ENCODE data around the gene RBMS3.

The RBMS3 gene

DNA sequence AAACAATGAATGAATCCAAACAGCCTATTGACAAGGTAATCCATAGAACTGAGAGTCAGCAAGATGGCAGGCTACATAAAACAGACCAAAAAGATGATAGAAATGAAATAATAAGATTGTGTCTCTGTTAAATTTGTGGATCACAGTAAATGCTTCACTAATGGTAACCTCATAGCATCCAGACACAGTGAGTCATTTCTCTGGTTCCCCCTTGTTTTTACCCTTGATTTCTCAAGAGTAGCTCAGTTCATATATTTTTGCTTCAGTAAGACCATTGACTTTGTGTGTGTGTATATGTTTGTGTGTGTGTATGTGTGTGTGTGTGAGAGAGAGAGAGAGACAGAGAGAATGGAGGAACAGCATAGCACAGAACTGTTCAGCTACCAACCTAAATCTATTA lies 546.9 kb downstream of the RBMS3 start:
- DNase-seq, result no peak

DNA sequence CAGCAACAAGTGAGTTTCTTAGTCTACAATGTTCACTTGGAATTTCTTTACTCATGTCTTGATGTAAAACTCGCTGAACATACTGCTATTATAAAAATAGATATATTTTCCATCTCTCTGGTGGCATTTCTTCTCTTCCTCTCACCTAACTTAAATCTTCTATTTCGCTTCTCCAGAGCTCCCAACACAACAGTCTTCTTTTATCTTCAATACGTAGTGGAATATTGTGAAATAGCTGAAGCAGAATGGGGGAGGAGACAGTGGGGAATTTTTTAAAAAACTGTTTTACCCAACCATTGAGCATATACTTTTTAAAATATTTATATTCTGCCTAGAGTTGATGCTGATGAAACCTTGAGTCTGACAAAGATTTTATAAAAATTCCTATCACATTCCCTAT lies 548.5 kb downstream of the RBMS3 start:
- DNase-seq, result no peak

DNA sequence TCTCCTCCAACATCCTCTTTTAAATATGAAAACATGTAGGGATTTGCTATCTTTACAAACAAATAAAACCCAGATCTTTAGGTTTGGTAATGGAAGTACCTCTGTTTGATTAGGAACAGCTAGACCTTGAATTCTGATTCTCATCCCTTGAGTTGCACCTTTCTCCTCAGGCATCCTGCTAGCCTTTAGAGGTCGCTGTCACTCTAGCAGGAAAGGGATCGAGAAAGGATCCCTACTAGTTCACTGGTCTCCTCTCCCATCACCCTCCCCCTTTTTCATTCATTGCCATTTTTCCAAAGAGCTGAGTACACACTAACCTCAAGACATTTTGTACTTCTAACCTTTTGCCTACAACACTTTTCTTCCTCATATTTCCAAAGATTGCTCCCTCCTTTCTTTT lies 569.8 kb downstream of the RBMS3 start:
- no peak for DNase-seq

DNA sequence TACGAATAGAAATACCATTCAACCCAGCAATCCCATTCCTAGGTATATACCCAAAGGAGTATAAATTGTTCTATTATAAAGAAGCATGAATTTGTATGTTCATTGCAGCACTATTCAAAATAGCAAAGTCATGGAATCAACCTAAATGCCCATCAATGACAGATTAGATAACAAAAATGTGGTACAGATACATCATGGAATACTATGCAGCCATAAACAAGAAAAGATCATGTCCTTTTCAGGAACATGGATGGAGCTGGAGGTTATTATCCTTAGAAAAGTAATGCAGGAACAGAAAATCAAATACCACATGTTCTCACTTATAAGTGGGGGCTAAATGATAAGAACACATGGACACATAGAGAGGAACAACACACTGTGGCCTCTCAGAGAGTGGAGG lies 571.9 kb downstream of the RBMS3 start:
- DNase-seq, result no peak

DNA sequence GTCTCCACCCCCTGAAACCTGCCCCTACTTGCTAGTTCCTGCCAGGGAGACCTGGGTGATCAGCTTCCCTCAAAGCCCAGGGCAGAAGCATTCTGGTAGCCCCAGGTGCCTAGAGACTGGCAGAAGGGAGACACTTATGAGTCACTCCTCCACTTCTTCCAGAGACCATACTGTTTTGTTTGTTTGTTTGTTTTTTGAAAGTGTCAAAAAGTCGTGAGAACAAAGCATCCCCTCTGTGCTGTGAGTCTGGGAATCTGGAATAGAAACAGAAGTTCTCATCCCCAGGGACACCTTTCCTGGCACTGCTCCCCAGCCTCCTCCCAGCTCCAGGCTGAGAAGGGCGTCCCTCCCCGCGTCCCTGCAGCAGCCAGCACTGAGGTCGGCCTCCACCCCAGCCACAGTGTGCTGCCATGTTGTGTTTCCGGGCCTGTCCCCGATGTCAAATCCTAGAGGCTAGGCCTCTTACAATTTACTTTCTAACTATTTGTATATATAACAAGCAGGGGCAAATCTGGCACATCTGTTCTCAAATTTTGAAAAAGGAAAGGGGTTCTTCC lies 573.0 kb downstream of the RBMS3 start:
- DNase-seq, result no peak

DNA sequence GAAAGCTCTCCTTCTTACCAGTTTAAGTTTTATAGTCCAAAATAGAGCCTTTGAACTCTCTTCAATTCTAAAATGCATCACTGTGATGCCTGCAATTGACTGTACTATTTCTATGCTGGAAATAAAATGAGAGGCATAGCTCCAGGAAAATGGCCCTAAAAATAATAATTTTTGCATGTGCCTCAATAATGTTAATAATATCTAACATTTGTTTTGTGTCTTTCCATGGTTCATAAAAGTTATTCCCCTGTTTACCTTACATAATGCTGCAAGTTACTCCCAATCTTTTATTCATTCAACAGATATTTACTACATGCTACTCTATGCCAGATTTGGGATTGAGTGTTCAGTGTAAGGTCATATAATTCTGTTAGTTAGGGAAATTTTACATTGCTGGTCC lies 574.0 kb downstream of the RBMS3 start:
- no peak for DNase-seq

DNA sequence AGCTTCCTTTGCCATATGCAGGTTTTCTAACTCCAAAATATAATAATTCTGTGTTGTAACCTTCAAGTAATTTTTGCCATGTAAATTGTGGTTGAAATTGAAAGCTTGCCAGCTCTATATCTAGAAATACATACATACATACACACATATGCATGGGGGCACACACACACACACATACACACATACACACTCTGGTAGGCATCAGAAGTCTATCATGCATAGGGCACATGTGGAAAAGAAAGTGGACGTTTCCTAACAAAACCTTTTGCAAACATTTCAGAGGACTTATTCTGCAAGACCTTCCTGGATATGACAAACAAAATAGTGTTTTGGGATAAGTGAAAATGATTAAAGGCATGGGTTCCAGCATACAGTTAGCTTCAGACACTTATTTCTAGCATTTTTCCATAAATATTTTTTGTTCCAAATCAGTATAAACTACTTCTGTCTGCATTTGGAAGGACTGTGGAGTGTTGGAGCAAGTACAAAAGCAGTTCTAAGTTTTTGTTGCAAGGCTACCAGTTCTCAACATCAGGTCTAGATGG lies 578.9 kb downstream of the RBMS3 start:
- no peak for DNase-seq

DNA sequence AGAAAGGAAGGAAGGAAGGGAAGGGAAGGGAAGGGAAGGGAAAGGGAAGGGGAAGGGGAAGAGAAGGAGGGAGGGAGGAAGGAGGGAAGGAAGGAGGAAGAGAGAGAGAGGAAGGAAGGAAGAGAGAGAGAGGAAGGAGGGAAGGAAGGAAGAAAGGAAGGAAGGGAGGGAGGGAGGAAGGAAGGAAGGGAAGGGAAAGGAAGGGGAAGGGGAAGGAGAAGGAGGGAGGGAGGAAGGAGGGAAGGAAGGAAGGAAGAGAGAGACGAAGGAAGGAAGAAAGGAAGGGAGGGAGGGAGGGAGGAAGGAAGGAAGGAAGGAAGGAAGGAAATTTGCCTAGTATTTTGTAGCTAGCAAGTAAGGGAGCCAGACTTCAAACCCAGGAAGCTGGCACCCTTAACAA lies 583.9 kb downstream of the RBMS3 start:
- no peak for DNase-seq

DNA sequence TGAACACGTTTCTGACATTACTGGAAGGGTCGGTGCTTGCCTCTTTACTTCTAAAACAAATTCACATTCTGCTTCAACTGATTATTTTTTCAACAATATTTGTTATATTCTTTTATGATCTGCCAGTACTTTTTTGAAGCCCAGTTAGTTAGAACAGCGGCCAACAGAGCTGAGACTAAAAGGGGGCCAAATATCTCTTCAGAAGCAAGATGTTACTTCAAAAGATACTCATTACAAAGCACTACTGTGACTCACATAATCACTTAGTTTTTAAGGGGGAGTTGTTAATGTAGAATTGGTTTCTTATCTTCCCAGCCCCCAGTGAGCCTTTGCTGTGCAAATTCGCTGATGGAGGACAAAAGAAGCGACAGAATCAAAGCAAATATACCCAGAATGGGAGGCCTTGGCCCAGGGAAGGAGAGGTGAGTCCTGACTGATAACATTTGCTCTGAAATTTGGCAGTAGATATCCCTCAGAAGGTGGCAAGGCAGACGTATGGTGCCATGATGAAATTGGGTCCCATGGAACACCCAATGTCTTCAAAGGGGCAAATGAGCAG lies 587.8 kb downstream of the RBMS3 start:
- DNase-seq, result no peak

DNA sequence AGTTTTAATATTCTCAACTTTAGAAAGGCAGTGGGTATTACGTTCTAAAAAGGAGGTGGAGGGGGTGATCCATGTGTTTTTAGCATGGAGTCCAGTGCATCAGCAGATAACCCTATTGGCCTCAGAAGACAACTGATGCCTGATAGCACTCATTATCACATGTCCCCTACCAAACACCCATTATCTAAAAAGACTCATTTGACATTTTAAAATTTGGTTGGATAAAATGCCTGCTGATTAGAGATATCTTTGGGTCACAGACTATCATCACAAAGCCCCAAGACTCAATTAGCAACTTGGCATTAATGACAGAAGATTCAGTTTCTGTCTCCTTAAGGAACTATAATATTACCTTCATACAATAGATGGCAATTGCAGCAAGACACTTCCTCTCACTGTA lies 589.3 kb downstream of the RBMS3 start:
- DNase-seq, result no peak

DNA sequence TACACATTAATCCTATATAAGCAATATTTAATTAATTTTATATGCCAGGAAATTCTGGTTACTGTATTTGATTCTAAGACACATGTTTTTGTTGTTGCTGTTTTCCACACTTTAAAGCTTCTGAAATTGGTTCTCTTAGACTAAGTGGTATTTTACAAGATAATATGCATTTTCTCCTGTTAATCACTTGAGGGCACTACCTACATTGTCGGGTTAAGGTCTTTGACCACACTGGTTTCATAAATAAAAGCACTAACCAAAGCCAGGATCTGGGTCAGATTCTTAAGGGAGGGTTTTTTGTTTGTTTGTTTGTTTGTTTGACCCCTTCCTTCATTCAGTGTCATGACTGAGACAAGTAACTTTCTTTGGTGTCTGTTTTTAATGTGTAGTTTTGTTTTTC lies 590.2 kb downstream of the RBMS3 start:
- DNase-seq, result no peak

DNA sequence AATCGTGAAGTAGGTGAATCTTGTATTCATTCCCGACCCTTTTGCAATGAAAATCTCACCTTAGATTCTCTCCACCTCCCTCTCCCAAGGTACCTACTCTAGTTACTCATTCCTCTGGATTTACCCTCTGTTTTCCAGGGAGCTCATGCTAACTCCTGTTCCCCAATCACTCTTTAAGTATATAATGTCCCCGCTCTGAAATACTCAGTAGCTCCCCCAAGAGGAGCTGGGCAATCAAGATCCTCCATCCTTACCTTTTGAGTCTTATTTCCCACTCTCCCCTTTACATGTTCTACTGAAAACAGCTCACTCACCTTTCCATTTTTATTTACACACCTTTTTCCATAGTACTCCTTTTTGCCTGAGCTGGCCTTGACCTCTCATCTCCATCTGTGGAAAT lies 599.9 kb downstream of the RBMS3 start:
- DNase-seq, result no peak

DNA sequence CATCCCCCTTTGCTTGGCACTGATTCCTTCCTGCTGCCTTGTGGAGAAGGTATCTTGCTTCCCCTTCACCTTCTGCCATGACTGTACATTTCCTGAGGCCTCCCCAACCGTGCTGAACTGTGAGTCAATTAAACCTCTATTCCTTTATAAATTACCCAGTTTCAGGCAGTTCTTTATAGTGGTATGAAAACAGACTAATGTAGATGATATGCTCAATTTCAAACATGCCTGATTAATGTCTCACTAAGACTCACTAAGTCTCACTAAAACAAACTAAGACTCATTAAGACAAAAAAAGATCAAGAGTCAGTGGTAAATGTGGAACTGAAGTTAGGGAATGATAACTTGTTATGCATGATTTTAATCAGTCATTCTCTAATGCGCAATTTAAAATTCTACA lies 606.6 kb downstream of the RBMS3 start:
- DNase-seq, result no peak

DNA sequence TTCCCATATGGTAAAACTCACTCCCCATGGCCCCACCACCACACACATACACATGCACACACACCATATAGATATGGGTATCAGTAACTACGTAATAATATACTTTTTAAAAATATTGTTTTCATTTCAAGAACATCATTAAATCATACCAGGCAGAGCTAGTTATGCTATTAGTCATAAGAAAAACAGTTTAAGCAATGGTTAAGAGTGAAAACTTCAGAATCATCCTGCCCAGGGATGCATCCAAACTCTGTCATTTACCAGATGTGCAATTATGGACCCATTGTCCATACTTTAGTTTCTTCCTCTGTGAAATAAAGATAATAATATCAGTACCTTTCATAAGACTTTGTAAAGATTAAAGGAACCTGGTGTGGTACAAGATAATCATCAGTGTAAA lies 608.3 kb downstream of the RBMS3 start:
- DNase-seq, result no peak

DNA sequence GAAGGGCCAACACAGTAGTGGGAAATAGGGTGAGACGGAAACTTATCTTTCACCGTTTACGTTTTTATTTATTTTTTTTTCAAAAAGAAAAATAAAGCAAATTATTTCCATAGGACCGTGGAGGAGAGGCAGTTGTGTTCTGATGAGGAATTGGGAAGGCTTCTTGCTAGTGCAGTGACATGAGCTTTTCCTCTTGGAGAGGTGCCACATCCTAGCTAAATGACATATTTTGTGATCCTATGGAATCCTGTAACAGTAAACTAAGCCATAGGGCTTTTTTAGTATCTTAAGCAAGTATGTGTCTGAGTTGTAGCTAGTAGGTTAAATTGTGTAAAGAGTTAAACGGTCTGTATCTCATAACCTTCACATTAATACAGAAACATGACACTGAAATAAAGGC lies 609.9 kb downstream of the RBMS3 start:
- DNase-seq, result no peak

DNA sequence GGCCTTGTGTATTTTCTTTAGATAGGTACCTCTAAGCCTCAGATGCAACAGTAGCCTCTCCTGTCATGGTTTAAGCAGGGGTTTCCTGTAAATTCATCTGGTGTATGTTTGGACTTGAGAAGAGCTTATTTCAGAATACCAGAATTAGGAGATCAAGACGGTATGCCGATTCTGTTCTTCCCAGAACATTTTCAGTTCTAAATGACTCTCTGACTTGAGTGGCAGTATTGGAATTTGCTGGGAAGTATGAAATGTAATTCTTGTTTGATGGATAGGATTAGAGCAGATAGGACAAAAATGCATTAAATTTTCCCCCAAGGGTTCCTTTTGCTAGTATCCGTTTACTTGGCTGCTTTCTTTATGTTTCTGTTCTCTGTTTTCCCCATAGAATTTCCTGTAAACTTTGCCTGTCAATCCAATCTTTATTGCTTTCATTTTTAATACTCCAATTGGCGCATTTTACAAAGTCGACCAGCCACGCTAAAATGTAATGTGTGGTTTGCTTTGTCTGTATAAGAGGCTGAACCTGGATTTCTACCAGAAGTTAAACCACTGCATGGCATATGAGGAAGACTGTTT lies 612.2 kb downstream of the RBMS3 start:
- no peak for DNase-seq

DNA sequence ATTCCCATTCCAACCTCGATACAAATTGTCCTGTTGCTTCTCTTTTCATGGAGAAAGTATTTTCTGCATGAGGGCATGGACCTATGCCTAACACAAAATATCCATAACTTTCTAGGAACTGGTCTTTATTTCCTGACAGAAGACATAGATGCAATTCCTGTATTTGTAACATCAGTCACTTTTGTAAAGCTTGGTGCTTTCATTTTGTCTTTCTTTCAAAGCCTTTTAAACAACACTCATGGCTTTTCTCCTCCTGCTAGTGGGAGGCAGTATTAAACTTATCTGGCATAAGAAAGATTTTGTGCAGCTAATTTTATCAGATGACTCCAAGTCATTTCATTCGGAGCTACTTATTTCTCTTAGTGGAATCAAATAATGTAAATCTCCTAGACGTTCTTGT lies 616.0 kb downstream of the RBMS3 start:
- DNase-seq, result no peak

DNA sequence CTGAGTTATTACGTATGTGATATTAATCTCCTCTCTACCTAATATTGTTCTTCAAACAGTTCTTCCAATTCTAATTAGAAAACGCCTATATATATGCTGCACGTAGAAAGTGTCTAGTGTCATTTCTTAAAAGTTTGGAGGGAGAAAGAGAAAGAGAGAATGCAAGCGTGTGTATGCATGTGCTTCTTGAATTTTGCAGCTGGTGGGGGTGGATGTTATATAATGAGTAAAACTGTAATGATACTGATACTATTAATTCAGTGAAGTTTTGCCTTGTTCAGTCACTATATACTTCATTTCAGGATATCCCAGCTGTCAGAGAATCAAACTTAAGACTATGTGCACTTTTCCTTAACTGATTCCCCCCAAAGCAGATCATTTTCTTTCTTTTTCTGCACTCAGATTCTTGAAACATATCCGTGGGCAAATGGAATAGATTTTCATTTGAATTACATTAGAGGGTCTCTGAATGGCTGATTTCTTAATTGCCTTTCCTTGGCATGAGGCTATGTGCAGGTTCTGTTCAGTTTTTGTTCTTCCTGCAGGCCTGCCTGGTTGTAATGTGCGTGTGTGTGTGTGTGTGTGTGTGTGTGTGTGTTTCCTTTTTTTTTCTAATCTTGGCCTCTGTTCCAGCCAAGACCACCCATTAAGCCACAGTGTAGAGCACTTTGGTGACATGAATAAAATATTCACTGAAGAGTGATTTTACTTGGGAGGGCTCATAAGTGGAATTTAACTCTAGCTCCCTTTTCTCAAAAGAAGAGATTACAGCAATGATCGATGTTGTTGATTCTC lies 617.5 kb downstream of the RBMS3 start:
- no peak for DNase-seq

DNA sequence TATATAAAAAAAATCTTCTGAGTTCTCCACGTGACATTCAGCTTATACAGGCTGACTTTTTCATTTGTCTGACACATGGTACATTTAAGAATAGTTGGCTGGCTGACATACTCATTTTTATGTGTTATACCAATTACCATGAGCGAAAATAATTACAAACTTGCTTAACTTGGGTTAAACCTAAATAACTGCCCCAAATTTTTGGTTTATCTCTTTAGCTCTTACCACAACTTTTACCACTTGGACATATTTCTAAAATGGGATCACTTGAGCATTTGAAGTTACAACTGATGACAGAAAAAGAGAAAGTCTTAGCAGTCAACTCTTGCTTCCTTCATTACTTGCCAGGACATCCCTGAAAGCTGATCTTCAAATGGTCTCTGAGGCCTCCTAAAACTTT lies 618.1 kb downstream of the RBMS3 start:
- DNase-seq, result no peak

DNA sequence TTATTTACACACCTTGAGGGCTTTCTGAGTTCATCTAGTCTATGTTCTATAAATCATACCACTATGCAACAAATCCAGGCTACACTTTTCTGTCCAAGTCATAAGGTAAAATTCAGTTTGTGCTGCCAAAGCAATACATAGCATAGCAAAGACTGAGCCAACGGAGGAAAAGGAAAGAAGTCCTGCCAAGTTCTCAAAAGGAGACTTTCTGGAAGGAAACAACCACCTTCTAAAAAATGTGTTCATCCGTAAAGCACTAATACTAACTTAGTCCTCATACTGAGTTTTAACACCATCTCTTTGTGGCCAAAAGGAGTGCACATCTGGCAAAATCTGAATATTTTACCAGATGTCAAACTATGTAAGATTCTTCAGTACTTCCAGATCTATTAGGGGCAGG lies 620.2 kb downstream of the RBMS3 start:
- no peak for DNase-seq

DNA sequence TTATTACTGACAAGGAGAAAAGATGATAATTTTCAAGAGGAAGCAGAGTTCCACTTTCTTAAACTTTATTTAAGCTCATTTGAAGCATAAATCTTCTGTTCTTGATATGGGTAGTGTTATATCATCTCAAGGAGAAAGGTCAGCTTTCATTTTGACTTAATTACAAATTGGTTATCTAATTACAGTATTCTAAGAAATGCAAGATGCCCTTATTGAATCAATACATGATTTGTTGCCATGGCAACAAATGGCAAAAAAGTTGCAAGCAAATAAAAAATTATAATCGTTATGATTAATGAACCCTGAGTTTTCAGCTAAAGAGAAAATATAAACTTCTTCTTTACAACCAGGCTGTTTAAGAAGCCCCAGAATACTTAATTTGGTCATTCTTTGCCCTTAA lies 622.7 kb downstream of the RBMS3 start:
- no peak for DNase-seq

DNA sequence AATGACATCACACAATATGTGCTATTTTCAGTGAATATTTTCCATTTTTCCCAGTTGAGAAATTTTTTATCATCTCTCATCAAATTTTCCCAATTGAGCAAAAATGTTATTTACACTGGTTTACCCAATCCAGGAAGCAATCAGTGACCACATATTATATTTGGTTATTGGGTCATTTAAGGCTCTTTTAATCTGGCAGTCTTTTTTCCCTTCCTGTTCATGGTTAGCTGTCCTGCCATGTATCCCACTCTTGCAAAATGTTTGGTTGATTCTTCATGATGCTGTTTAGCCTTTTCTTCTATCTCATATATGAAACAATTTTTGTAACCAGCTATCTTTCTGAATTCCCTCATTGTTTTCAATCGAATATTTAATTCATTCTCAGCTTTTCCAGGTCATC lies 626.0 kb downstream of the RBMS3 start:
- DNase-seq, result no peak

DNA sequence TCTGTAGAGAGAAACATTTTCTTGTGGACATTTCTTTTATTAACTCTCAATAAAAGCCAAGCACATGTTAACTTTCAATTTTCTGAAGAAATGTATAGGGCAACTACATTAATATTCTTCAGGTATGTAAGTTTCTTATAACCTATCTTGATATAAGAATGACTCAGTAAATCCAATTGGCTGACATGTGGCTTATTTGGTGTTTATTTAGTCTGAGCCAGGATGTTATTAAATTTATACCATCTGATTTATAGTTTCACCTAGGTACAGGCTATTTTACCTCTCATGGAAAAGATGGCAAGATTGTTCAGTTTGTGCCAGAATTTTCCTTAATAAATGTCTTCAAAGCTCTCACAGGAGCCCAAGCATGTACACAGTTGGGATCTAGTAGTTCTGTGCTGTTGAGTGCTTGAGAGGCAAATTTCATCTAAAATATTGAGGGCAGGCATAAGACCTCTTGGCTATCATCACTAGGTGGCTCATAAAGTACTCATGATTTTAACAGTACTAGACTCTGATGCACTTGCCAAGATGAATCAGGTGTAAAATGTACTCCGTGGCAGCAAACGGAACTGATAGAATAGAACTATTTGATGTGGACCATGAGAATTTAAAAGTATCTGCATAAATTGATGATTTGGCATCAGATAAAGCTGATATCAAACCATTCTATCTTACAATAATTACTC lies 631.9 kb downstream of the RBMS3 start:
- no peak for DNase-seq
